NCI-H2107 (cell line): ENCODE data around the gene CLK4.
"Not testable (repeated sequence)": the region's sequence is repeated elsewhere in the genome, so short reads cannot be mapped to it uniquely, and the experiment has no call there.

Experiments
- DNase-seq: peaks from one replicate; lab custom pipeline; 2025; lab: John Stamatoyannopoulos, UW

The CLK4 gene

GRCh38 chr5:178587763-178588611 lies 38.9 kb downstream of the CLK4 start:
- no peak for DNase-seq

- DNase-seq = no peak
These were observed 40.5 kb downstream of the CLK4 start for GRCh38 chr5:178586396-178586795.

- DNase-seq = not testable (repeated sequence)
These were observed 41.4 kb downstream of the CLK4 start for GRCh38 chr5:178585421-178585820.

GRCh38 chr5:178583279-178583678 lies 43.6 kb downstream of the CLK4 start:
- DNase-seq = no peak

- DNase-seq = no peak
These were observed 44.6 kb downstream of the CLK4 start for GRCh38 chr5:178582291-178582690.

- DNase-seq = no peak
These were observed 45.2 kb downstream of the CLK4 start for GRCh38 chr5:178581621-178582020.

- no peak for DNase-seq
These were observed 46.4 kb downstream of the CLK4 start for GRCh38 chr5:178580271-178580955.

- DNase-seq = no peak
These were observed 48.9 kb downstream of the CLK4 start for GRCh38 chr5:178577944-178578343.

- no peak for DNase-seq
These were observed 49.4 kb downstream of the CLK4 start for GRCh38 chr5:178577376-178577839.

- DNase-seq = no peak
These were observed 50.1 kb downstream of the CLK4 start for GRCh38 chr5:178576591-178577351.

- no peak for DNase-seq
These were observed 53.6 kb downstream of the CLK4 start for GRCh38 chr5:178573216-178573615.

- DNase-seq = no peak
These were observed 54.2 kb downstream of the CLK4 start for GRCh38 chr5:178572617-178573016.

- no peak for DNase-seq
These were observed 57.4 kb downstream of the CLK4 start for GRCh38 chr5:178569485-178569884.

- no peak for DNase-seq
These were observed 61.9 kb downstream of the CLK4 start for GRCh38 chr5:178564811-178565550.

GRCh38 chr5:178564397-178564796 lies 62.5 kb downstream of the CLK4 start:
- no peak for DNase-seq

GRCh38 chr5:178563621-178564020 lies 63.2 kb downstream of the CLK4 start:
- DNase-seq = no peak

- DNase-seq = no peak
These were observed 65.0 kb downstream of the CLK4 start for GRCh38 chr5:178561746-178562264.

GRCh38 chr5:178560911-178561310 lies 65.9 kb downstream of the CLK4 start:
- DNase-seq = no peak

GRCh38 chr5:178557416-178557815 lies 69.4 kb downstream of the CLK4 start:
- DNase-seq = no peak

GRCh38 chr5:178555771-178556211 lies 71.1 kb downstream of the CLK4 start:
- no peak for DNase-seq

GRCh38 chr5:178555005-178555404 lies 71.8 kb downstream of the CLK4 start:
- no peak for DNase-seq

- no peak for DNase-seq
These were observed 72.5 kb downstream of the CLK4 start for GRCh38 chr5:178554311-178554710.
